HFFc6 (cell line): ENCODE results near the gene XXYLT1. TPM values are rescaled to one million over a fixed set of nuclear protein-coding genes. Genes with fewer than 3 reads are reported as not detected.

ENCODE experiments used
- DNase-seq: peaks from one replicate; pipeline ENCODE4 v3.0.0-alpha.2; 2018
- H3K27ac Mint-ChIP-seq: 2 replicates; pipeline ENCODE4 v1.8.0; 2020; ENCODE audit warnings: mild to moderate bottlenecking, mixed read lengths
- H3K27me3 Mint-ChIP-seq: 2 replicates; pipeline ENCODE4 v1.8.0; 2021; ENCODE audit warnings: mild to moderate bottlenecking, moderate library complexity, mixed read lengths; ENCODE audit not compliant: insufficient read depth
- H3K36me3 Mint-ChIP-seq: 2 replicates; pipeline ENCODE4 v1.8.0; 2021; ENCODE audit warnings: low read depth, mixed read lengths
- H3K4me1 Mint-ChIP-seq: 2 replicates; pipeline ENCODE4 v1.8.0; 2020; ENCODE audit warnings: low read depth, mixed read lengths
- H3K4me3 Mint-ChIP-seq: 2 replicates; pipeline ENCODE4 v1.8.0; 2020; ENCODE audit warnings: mild to moderate bottlenecking, moderate library complexity, mixed read lengths
- H3K9me3 Mint-ChIP-seq: 2 replicates; pipeline ENCODE4 v1.8.0; 2020; ENCODE audit warnings: mild to moderate bottlenecking, mixed read lengths
- CTCF ChIP-seq: fragments of 200-600 bp; sonication (generic); IDR thresholded peaks from 2 replicates; pipeline ENCODE4 v1.5.0; 2021; ENCODE audit warnings: antibody characterized with exemption, mild to moderate bottlenecking
- total RNA-seq, 6 experiments: library from RNA; stranded (reverse); fragmentation: NEBNext Ultra II Directional; extraction: Animal tissue kit (Norgen Biotek cat#: 25700); gene quantifications; 2 replicates in 1 of 6; 3 replicates in 5 of 6; pipeline ENCODE4 v1.2.3, GENCODE V29; 2021

Gene XXYLT1
- total RNA-seq, 6 experiments from 2014 or later, result 16.9 to 24.2 (median 18.3) TPM

GRCh38 chr3:195151866-195152541, 119.0 kb downstream of the XXYLT1 start:
- Mint-ChIP-seq H3K9me3 (no peaks in the 10 kb centered on the region), H3K27me3 (peaks cover 4% of the 10 kb centered on the region), H3K4me3 (peak overlapping the region; percentile 68), H3K4me1 (peaks cover 88% of the 10 kb centered on the region), H3K27ac (peak overlapping the region; percentile 98), H3K36me3 (peaks cover 5% of the 10 kb centered on the region; the same call in 1 of the 2 replicates)
- peak; percentile 66 for DNase-seq
- TF ChIP-seq CTCF, result no peak

GRCh38 chr3:195151402-195151801, 119.6 kb downstream of the XXYLT1 start:
- H3K4me3 Mint-ChIP-seq, result peak overlapping the region; percentile 68; the same call in 1 of the 2 replicates
- H3K36me3 Mint-ChIP-seq, result peaks cover 5% of the 10 kb centered on the region; the same call in 1 of the 2 replicates
- DNase-seq, result no peak
- H3K4me1 Mint-ChIP-seq, result peaks cover 84% of the 10 kb centered on the region
- H3K27ac Mint-ChIP-seq, result peak overlapping the region; percentile 98
- TF ChIP-seq CTCF, result no peak
- H3K27me3 Mint-ChIP-seq, result peaks cover 4% of the 10 kb centered on the region
- H3K9me3 Mint-ChIP-seq, result no peaks in the 10 kb centered on the region

- no peak overlapping the region for H3K4me3 Mint-ChIP-seq
- no peaks in the 10 kb centered on the region for H3K9me3 Mint-ChIP-seq
- peaks cover 5% of the 10 kb centered on the region; the same call in 1 of the 2 replicates for H3K36me3 Mint-ChIP-seq
- H3K4me1 Mint-ChIP-seq, result peaks cover 75% of the 10 kb centered on the region
- DNase-seq, result no peak
- TF ChIP-seq CTCF, result no peak
- H3K27me3 Mint-ChIP-seq, result peaks cover 4% of the 10 kb centered on the region
- H3K27ac Mint-ChIP-seq, result peak overlapping the region; percentile 67
These were observed 120.5 kb downstream of the XXYLT1 start for GRCh38 chr3:195150181-195151118.

GRCh38 chr3:195149292-195150030, 121.5 kb downstream of the XXYLT1 start:
- TF ChIP-seq CTCF, result no peak
- Mint-ChIP-seq H3K27ac (peak overlapping the region; percentile 14; the same call in 1 of the 2 replicates), H3K4me3 (no peak overlapping the region), H3K4me1 (peaks cover 65% of the 10 kb centered on the region), H3K36me3 (peaks cover 5% of the 10 kb centered on the region; the same call in 1 of the 2 replicates), H3K27me3 (peaks cover 4% of the 10 kb centered on the region), H3K9me3 (no peaks in the 10 kb centered on the region)
- DNase-seq, result no peak

- Mint-ChIP-seq H3K27ac (peak overlapping the region; percentile 7; the same call in 1 of the 2 replicates), H3K27me3 (peaks cover 4% of the 10 kb centered on the region; the same call in 1 of the 2 replicates), H3K4me1 (peaks cover 56% of the 10 kb centered on the region), H3K9me3 (no peaks in the 10 kb centered on the region), H3K4me3 (no peak overlapping the region), H3K36me3 (peaks cover 5% of the 10 kb centered on the region; the same call in 1 of the 2 replicates)
- TF ChIP-seq CTCF, result no peak
- no peak for DNase-seq
These were observed 122.4 kb downstream of the XXYLT1 start for GRCh38 chr3:195148549-195148948.
